Thyroid gland (tissue), 4 donors: ENCODE data around the gene SMURF2.

ENCODE experiments used
- CTCF ChIP-seq, 6 experiments: fragments of 200-600 bp in 3 of 6; fragments of 450-650 bp in 3 of 6; sonication (generic) in 3 of 6; IDR thresholded peaks; one replicate each; pipeline ENCODE4 v1.5.1; 2016 to 2019; ENCODE audit warnings: antibody characterized with exemption in 6 of 6, mild to moderate bottlenecking in 2 of 6, inconsistent platforms in 1 of 6, moderate library complexity in 1 of 6
- POLR2A ChIP-seq, 2 donors: fragments of 450-650 bp; IDR thresholded peaks; one replicate each; pipeline ENCODE4 v1.6.1; 2017; ENCODE audit warnings: antibody characterized with exemption in 2 of 2, mild to moderate bottlenecking in 2 of 2, moderate library complexity in 1 of 2

- no peak for TF ChIP-seq CTCF (IDR thresholded peaks at IDR 0.05)
- no peak for TF ChIP-seq POLR2A (IDR thresholded peaks at IDR 0.05)
Observed at GRCh38 chr17:64535357-64535756, 126.8 kb downstream of the SMURF2 start.
